Ovary (tissue), 3 donors: ENCODE measurements around the gene MOB3B.

Experiments used
- CTCF ChIP-seq, 3 donors: fragments of 450-650 bp in 2 of 3; fragments of 200-600 bp in 1 of 3; IDR thresholded peaks; one replicate each; pipeline versions ENCODE4 v1.5.1 to v1.8.0; 2016 to 2022; ENCODE audit warnings: antibody characterized with exemption in 3 of 3, mild to moderate bottlenecking in 1 of 3
- EP300 ChIP-seq: sonication (generic); formaldehyde crosslinking; IDR thresholded peaks from one replicate; pipeline ENCODE4 v1.6.1; 2017; ENCODE audit warnings: antibody characterized with exemption
- donor health status: DM: no; HTN: no; CAD: no.

- TF ChIP-seq CTCF (IDR thresholded peaks at IDR 0.05) (no peak), EP300 (no peak)
Observed at GRCh38 chr9:27499451-27499850, 30.2 kb downstream of the MOB3B start.
